ENCODE measurements around the gene MAP4K5. TPM values are rescaled to one million over a fixed set of nuclear protein-coding genes. Genes with fewer than 3 reads are reported as not detected.

Gene MAP4K5
- total and polyA plus RNA-seq, 2 of the 4 experiments (the other 2 are of a cell fraction), result 33.1 to 46.1 TPM

GRCh38 chr14:50417853-50418252 is 114.5 kb downstream of the MAP4K5 start:
- WGBS, 2 experiments (ENCODE audit: extremely low coverage in 2 of 2, insufficient read length in 1 of 2), result 100% methylated on average over 2 of the region's 2 CpGs; no CpG with 5 or more reads in 1 of the 2 experiments
- POLR2A ChIA-PET (ENCODE audit: unreplicated experiment), result interaction anchor here (0.6 kb wide), 1 partner anchor 105 kb away, joined by 5 read pairs; no protein-coding TSS in a partner anchor
- Histone ChIP-seq H3K14ac (replicated peaks; ENCODE audit: low read depth, low read length) (no peak overlapping the region), H3K4me3 (ENCODE audit: insufficient read depth, low read depth, low read length) (no peak overlapping the region), H3K4me2 (ENCODE audit: low read depth, low read length) (no peak overlapping the region), H3K9me3 (ENCODE audit: control insufficient read depth, insufficient read depth, low read length) (no peaks in the 10 kb centered on the region), H2AK9ac (replicated peaks; ENCODE audit: low read depth, low read length, poor library complexity) (no peak overlapping the region), H2BK20ac (ENCODE audit: low read depth, low read length) (no peak overlapping the region), H3K27me3 (ENCODE audit: control insufficient read depth, insufficient read depth, low read length) (no peaks in the 10 kb centered on the region), H3K18ac (ENCODE audit: low read depth, low read length) (no peak overlapping the region), H4K20me1 (ENCODE audit: insufficient read depth, low read length) (no peaks in the 10 kb centered on the region), H3K36me3 (ENCODE audit: control insufficient read depth, insufficient read depth, low read length) (peaks cover 20% of the 10 kb centered on the region), H4K91ac (ENCODE audit: insufficient read depth, low read depth, low read length) (no peak overlapping the region), H3K9me1 (ENCODE audit: insufficient read depth, low read length) (peaks cover 3% of the 10 kb centered on the region; the same call in 1 of the 2 replicates), H4K8ac (ENCODE audit: low read depth in 2 of 2, low read length in 2 of 2) (no peak overlapping the region), H4K5ac (ENCODE audit: low read depth, low read length) (no peak overlapping the region), H3K27ac (ENCODE audit: insufficient read depth, low read length) (peak overlapping the region; percentile 62; the same call in 1 of the 2 replicates), H3K4ac (ENCODE audit: low read depth, low read length) (no peak overlapping the region), H2AFZ (replicated peaks; ENCODE audit: low read length, poor library complexity) (no peak overlapping the region), H3K23ac (ENCODE audit: low read depth, low read length) (no peak overlapping the region), H2AK5ac (ENCODE audit: low read depth, low read length) (no peak overlapping the region), H3K79me1 (ENCODE audit: low read depth in 1 of 2, low read length in 2 of 2) (peaks cover 0 to 6% of the 10 kb centered on the region in 2 experiments; a peak in 2 of 4 replicates), H3K9ac (ENCODE audit: low read depth, low read length) (no peak overlapping the region), H2BK5ac (ENCODE audit: low read depth, low read length, poor library complexity, severe bottlenecking) (no peak overlapping the region), H3K56ac (ENCODE audit: extremely low read depth, insufficient read depth, low read length) (no peak overlapping the region), H2BK120ac (ENCODE audit: low read depth, low read length) (no peak overlapping the region), H2BK15ac (ENCODE audit: low read depth, low read length) (no peak overlapping the region), H3K4me1 (ENCODE audit: control insufficient read depth, insufficient read depth, low read length) (peaks cover 2% of the 10 kb centered on the region; the same call in 1 of the 2 replicates)
- in situ Hi-C loops (cut with MboI; ENCODE audit: low sequenced_read_pairs) (no loop called here), intact Hi-C loops (cut with micrococcal nuclease) (no loop called here), dilution Hi-C loops (cut with HindIII; ENCODE audit: low sequenced_read_pairs, unreplicated experiment) (no loop called here)
- CTCF ChIA-PET, result interaction anchor here (0.6 kb wide), 1 partner anchor 97 kb away, joined by 3 read pairs; no protein-coding TSS in a partner anchor
- BruUV-seq (replicated peaks), result no TSS peak
- peak; percentile 27; the same call in 1 of the 2 replicates for ATAC-seq (ENCODE audit: low read depth)
- peak; percentile 22 for DNase-seq
- TF ChIP-seq ELK1 (IDR thresholded peaks at IDR 0.05; ENCODE audit: borderline replicate concordance, low read depth, low read length), result no peak
- TF ChIP-seq CEBPB (IDR thresholded peaks at IDR 0.05; ENCODE audit: low read depth, low read length), result peak; percentile 77; the same call in 1 of the 2 replicates

Measured in IMR-90 (cell line).